ENCODE data around the gene CMTM6. TPM values are rescaled to one million over a fixed set of nuclear protein-coding genes. Genes with fewer than 3 reads are reported as not detected.

The CMTM6 gene
- total and polyA plus RNA-seq, 5 donors = 10.6 to 21.6 (median 14.4) TPM

DNA sequence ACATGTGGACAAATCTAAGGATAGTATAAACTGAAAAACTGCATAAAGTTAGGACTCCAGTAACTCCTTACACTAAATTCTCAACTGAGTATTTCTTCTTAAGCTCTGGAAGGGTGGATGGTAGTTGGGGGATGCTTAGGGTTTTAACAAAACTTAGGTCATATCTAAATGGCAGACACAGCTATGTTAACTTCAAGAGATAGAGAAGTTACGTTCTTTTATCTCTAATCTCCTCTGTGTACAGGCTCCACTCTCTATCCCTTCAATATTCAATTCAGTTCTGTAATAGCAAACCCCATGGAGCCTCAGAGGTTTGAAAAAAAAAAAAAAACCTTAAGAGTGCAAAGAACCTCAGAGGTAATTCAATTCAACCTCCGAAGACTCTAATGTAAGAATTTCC, 3.1 kb downstream of the CMTM6 start:
- Histone ChIP-seq H3K9me3 (ENCODE audit: control insufficient read depth, low read length) (no peaks in the 10 kb centered on the region), H3K4me1 (ENCODE audit: control insufficient read depth, insufficient read depth, low read length) (peaks cover 4% of the 10 kb centered on the region), H3K27me3 (ENCODE audit: control insufficient read depth, insufficient read depth) (no peaks in the 10 kb centered on the region), H3K4me3 (ENCODE audit: low read length) (no peak overlapping the region), H3K27ac (ENCODE audit: low read length) (no peak overlapping the region)
- DNase-seq (no peak), ATAC-seq (no peak)
- whole genome bisulfite sequencing = 74% methylated on average over 2 of the region's 2 CpGs
- intact Hi-C loops (cut with DNase I) = no loop called here

DNA sequence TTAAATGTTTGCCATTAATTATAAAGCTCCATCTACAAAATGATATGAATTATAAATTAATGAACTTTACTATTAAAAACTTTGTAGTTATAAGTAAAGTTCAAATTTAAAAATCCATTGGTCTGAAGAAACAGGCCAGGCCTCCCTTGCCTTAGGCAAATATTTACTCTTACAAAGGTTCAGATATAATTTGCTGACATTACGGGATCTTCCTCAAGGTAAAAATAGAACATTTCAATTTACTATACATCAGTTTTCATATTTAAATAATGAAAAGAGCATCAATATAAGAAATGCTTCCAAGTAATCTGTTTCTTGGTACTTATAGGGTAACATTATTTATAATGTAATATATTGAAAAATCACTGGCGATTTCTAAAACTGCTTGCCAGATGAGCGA, 3.7 kb downstream of the CMTM6 start:
- DNase-seq (no peak), ATAC-seq (no peak)
- Histone ChIP-seq H3K9me3 (ENCODE audit: control insufficient read depth, low read length) (no peaks in the 10 kb centered on the region), H3K4me1 (ENCODE audit: control insufficient read depth, insufficient read depth, low read length) (peaks cover 6% of the 10 kb centered on the region), H3K27me3 (ENCODE audit: control insufficient read depth, insufficient read depth) (no peaks in the 10 kb centered on the region), H3K27ac (ENCODE audit: low read length) (no peak overlapping the region), H3K4me3 (ENCODE audit: low read length) (no peak overlapping the region)
- WGBS = 93% methylated on average over 3 of the region's 3 CpGs
- intact Hi-C loops (cut with DNase I) = no loop called here

DNA sequence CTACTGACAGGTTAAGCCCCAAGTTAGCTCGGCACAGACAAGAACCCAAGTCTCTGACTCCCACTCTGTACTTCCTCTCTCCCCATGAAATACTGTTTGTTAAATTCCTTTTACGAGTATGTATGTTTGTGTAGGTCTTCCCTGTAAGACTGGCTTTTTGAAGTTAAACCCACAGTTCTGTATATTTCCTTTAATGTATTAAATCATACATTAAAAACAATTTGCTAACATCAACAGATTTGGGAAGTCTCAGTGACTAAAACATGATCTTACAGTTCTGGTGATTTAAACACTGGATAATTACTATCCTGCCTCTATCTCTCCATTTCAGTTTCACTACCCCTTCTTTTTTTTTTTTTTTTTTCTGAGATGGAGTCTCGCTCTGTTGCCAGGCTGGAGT, 4.4 kb downstream of the CMTM6 start:
- intact Hi-C loops (cut with DNase I) = no loop called here
- Histone ChIP-seq H3K9me3 (ENCODE audit: control insufficient read depth, low read length) (no peaks in the 10 kb centered on the region), H3K27ac (ENCODE audit: low read length) (no peak overlapping the region), H3K4me3 (ENCODE audit: low read length) (no peak overlapping the region), H3K4me1 (ENCODE audit: control insufficient read depth, insufficient read depth, low read length) (peaks cover 10% of the 10 kb centered on the region), H3K27me3 (ENCODE audit: control insufficient read depth, insufficient read depth) (no peaks in the 10 kb centered on the region)
- DNase-seq (no peak), ATAC-seq (no peak)
- 85% methylated on average over 3 of the region's 3 CpGs for WGBS

DNA sequence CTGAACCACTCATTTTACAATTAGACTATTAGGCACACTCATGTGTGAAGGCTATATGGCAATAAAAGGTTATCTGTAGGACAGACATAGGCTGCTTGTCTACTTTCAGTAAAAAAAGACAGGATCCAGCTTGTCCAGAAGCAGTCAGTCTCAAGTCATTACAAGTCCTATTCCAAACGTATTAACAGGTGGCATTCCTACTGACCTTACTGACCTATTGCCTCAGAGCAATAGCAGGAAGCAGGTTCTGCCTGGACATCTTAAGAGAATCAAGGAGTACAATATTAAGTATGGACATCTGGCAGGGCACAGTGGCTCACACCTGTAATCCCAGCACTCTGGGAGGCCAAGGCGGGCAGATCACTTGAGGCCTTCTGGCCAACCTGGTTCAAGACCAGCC, 7.0 kb downstream of the CMTM6 start:
- DNase-seq = no peak
- intact Hi-C loops (cut with DNase I) = no loop called here
- ATAC-seq = no peak
- Histone ChIP-seq H3K27ac (ENCODE audit: low read length) (no peak overlapping the region), H3K4me3 (ENCODE audit: low read length) (no peak overlapping the region), H3K9me3 (ENCODE audit: control insufficient read depth, low read length) (no peaks in the 10 kb centered on the region), H3K27me3 (ENCODE audit: control insufficient read depth, insufficient read depth) (no peaks in the 10 kb centered on the region), H3K4me1 (ENCODE audit: control insufficient read depth, insufficient read depth, low read length) (peaks cover 8% of the 10 kb centered on the region)
- WGBS = 83% methylated on average over 2 of the region's 2 CpGs

DNA sequence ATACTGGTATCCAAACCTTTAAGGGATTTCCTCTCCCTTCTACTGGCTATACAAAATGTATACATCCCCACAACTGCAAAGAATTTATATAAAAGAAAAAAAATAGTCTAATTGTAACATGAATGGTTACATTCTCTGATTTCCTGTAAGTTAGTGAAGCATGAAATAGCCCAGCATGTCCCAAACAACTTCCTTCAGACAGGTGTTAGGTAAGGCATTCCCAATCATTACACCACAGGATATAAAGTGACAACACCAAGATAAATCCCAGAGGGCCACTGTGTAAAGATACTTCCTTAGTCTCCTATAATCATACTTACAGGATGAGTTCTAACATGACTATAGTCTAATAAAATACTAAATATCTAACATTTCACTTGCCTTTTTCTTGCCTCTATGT, 7.6 kb downstream of the CMTM6 start:
- Histone ChIP-seq H3K4me3 (ENCODE audit: low read length) (no peak overlapping the region), H3K4me1 (ENCODE audit: control insufficient read depth, insufficient read depth, low read length) (peaks cover 8% of the 10 kb centered on the region), H3K27ac (ENCODE audit: low read length) (no peak overlapping the region), H3K27me3 (ENCODE audit: control insufficient read depth, insufficient read depth) (no peaks in the 10 kb centered on the region), H3K9me3 (ENCODE audit: control insufficient read depth, low read length) (no peaks in the 10 kb centered on the region)
- intact Hi-C loops (cut with DNase I) = no loop called here
- ATAC-seq (no peak), DNase-seq (no peak)

DNA sequence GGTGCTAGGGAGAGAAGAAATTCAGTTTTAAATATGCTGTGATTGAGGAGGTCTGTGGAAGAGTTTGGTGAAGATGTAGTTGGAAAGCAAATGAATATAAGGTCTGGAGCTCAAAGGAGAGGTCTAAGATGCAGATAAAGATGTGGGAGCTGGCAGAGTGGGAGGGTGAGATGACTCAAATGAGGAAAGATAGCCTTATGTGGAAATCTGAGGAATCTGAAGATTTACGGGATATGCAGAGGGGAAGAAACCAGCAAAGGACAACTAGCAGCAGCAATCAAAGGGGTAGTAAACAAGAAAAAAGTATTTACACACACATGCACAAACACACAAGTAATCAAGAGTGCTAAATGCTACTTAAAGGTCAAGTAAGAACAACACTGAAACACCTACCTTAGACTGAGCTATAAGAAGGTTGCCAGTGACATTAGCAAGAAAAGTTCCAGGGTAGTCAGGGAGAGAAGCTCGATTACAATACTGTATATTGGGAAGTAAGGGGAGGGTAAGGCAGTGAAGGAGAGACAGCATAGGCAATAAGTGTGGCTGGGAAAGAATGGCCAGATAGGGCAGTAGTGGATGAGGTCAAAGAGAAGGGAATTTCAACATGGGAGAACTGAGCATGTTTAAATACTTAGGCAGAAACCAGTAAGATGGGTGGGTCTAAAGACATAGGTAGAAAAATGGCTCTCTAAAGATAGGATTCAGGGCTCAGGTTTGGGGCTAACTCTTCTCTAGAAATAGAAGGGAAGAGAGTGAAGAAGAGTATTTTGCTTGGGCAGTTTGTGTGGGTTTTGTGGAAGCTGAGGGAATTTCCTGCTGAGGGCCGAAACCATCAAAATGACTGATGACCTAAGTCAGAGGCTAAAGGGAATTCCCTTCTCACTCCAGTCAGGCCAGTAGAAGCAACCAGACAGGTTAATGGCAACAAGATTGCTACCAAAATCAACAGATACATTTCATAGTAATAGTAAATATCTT, 8.9 kb downstream of the CMTM6 start:
- intact Hi-C loops (cut with DNase I) = no loop called here
- 59% methylated on average over 3 of the region's 3 CpGs for WGBS
- ATAC-seq = no peak
- H3K4me1 ChIP-seq (ENCODE audit: control insufficient read depth, insufficient read depth, low read length) = peaks cover 8% of the 10 kb centered on the region
- H3K27ac ChIP-seq (ENCODE audit: low read length) = no peak overlapping the region
- no peak overlapping the region for H3K4me3 ChIP-seq (ENCODE audit: low read length)
- H3K27me3 ChIP-seq (ENCODE audit: control insufficient read depth, insufficient read depth) = no peaks in the 10 kb centered on the region
- no peak for DNase-seq
- no peaks in the 10 kb centered on the region for H3K9me3 ChIP-seq (ENCODE audit: control insufficient read depth, low read length)

DNA sequence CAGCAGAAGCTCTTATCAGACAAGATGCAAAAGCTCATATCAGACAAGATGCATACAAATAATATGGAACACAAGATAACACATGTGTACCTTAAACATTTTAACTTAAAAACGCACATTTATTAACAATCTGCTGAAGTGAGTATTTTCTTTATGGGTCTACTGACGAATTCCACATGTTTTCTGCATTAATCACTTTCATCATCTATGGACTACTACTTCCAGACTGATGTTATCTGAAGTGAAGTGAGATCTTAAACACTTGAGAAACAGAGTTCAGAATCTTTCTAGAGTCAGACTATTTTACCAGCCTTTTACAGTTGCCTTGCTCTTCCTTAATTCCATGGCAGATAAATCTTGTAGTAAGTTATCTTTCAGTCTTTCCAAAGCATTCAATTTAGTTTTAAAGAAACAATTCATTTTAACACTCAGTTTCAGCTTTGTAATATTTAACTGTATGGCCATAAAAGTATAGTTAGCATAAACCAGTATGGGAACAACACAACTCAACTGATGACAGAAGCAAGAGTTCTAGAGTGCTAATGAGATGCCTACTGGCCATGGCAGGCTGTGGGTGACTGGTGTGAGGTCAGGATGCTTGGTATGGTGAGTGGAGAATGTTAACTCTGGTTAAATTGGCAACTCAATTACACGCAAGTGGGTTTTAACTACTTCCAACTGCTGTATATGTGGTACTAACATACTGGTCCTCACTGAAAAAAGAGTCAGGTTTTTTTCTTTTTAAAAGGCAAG, 9.8 kb downstream of the CMTM6 start:
- Histone ChIP-seq H3K4me3 (ENCODE audit: low read length) (no peak overlapping the region), H3K4me1 (ENCODE audit: control insufficient read depth, insufficient read depth, low read length) (peaks cover 8% of the 10 kb centered on the region), H3K9me3 (ENCODE audit: control insufficient read depth, low read length) (no peaks in the 10 kb centered on the region), H3K27me3 (ENCODE audit: control insufficient read depth, insufficient read depth) (no peaks in the 10 kb centered on the region), H3K27ac (ENCODE audit: low read length) (no peak overlapping the region)
- ATAC-seq (no peak), DNase-seq (no peak)
- intact Hi-C loops (cut with DNase I) = no loop called here
- WGBS = 87% methylated on average over 3 of the region's 3 CpGs

DNA sequence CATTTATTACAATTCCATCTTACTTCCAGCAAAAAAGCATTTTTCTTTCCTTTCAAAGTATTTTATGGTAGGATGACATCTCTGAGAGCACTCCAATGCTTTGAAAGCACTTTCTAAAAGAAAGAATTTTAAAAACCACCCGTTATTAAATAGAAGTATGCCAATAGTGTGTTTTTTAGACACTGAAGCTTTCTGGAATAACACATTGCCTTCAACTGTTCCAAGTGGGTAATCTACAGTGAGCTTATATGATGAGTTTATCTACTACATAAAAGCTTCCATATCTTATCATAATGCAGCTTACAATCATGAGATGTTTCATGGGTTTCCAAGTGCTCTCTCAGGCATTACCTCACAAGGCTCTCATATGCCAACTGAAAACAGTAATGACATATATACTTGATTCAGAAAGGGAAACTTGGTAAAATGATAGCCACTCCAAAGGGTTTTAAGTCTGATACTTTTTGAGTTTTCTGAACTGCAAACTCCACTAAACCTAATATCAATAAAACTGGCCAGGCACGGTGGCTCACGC, 14.1 kb downstream of the CMTM6 start:
- Histone ChIP-seq H3K27ac (ENCODE audit: low read length) (no peak overlapping the region), H3K27me3 (ENCODE audit: control insufficient read depth, insufficient read depth) (no peaks in the 10 kb centered on the region), H3K4me1 (ENCODE audit: control insufficient read depth, insufficient read depth, low read length) (peaks cover 1% of the 10 kb centered on the region), H3K4me3 (ENCODE audit: low read length) (no peak overlapping the region), H3K9me3 (ENCODE audit: control insufficient read depth, low read length) (no peaks in the 10 kb centered on the region)
- no peak for ATAC-seq
- DNase-seq = no peak
- 61% methylated on average over 3 of the region's 3 CpGs for WGBS
- intact Hi-C loops (cut with DNase I) = no loop called here

DNA sequence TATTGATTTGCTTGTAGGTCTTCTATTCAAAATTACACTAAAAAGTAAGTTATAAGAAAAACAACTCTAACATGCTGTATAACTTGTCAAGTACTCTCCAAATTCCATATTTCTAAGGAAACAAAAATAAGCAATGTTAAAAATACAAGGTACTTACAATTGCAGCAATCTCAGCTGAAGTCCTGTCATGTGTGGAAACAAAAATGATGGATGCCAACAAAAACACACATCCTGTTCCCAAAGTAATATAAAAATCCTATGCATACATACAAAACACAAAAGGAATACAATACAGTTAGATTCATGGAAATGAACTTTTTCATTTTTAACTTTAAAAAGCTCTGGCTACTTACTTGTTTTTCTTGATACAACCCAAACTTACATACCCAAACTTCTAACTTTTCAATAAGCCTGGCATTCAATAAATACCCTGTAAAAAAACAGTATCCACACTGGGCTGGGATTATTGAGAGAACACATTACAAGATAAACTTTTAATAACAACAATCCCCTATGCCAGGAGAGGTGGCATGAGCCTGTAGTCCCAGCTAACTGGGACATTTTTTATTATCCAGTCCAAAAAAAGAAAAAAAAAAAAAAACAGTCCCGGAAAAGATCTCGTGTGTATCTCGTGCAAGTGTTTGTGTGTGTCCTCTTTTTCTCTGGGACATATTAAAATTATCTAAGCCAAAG, 14.7 kb downstream of the CMTM6 start:
- no peak for DNase-seq
- Histone ChIP-seq H3K4me3 (ENCODE audit: low read length) (no peak overlapping the region), H3K27ac (ENCODE audit: low read length) (no peak overlapping the region), H3K9me3 (ENCODE audit: control insufficient read depth, low read length) (no peaks in the 10 kb centered on the region), H3K27me3 (ENCODE audit: control insufficient read depth, insufficient read depth) (no peaks in the 10 kb centered on the region), H3K4me1 (ENCODE audit: control insufficient read depth, insufficient read depth, low read length) (no peaks in the 10 kb centered on the region)
- WGBS = 36% methylated on average over 3 of the region's 3 CpGs
- intact Hi-C loops (cut with DNase I) = no loop called here
- ATAC-seq = no peak

DNA sequence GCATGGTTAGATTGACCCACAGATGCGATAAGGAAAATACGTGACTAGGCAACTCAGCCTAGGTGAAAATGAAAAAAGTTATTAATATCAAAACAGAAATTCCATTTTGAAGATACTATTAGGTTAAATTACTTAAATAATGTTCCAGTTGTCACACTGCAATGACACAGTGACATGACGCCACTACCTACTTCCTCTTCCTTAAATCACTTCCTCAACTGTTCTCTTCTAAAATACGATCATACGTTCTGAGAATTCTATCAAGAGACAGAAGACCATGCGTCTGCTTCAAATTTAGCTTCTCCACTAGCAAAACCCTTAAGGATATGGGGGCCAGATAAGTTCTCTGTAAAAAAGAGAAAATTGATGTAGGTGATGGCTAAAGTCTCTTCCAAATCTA, 18.2 kb downstream of the CMTM6 start:
- no peak for ATAC-seq
- Histone ChIP-seq H3K9me3 (ENCODE audit: control insufficient read depth, low read length) (no peaks in the 10 kb centered on the region), H3K4me3 (ENCODE audit: low read length) (no peak overlapping the region), H3K4me1 (ENCODE audit: control insufficient read depth, insufficient read depth, low read length) (no peaks in the 10 kb centered on the region), H3K27me3 (ENCODE audit: control insufficient read depth, insufficient read depth) (no peaks in the 10 kb centered on the region), H3K27ac (ENCODE audit: low read length) (no peak overlapping the region)
- no peak for DNase-seq
- WGBS = 77% methylated on average over 6 of the region's 6 CpGs
- intact Hi-C loops (cut with DNase I) = no loop called here

DNA sequence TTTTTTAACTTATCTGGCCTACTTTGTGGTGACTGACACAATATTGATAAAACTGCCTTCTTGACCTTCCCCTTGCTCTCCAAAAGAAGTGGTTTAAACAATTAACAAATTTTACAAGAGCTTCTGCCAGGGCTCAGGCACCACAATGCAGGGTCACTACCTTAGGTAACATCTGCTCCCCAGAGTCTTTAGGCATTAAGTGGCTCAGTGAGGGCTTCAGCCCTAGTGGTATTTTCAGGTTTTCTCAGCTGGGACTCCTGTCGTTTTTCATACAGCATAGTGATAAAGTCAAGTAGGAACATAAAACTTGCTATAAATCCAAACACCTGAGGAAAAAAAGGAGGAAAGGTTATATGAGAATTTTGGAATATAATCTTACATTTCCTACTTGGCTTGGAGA, 18.9 kb downstream of the CMTM6 start:
- Histone ChIP-seq H3K27me3 (ENCODE audit: control insufficient read depth, insufficient read depth) (no peaks in the 10 kb centered on the region), H3K9me3 (ENCODE audit: control insufficient read depth, low read length) (no peaks in the 10 kb centered on the region), H3K4me1 (ENCODE audit: control insufficient read depth, insufficient read depth, low read length) (no peaks in the 10 kb centered on the region), H3K4me3 (ENCODE audit: low read length) (no peak overlapping the region), H3K27ac (ENCODE audit: low read length) (no peak overlapping the region)
- DNase-seq = no peak
- 63% methylated on average over 1 of the region's 1 CpG for WGBS
- intact Hi-C loops (cut with DNase I) = no loop called here
- ATAC-seq = no peak

All from right cardiac atrium (tissue), 5 donors.